ENCODE data around the gene TRPC4AP.

GRCh38 chr20:35092524-35093266 lies at the start of gene TRPC4AP:
- TF ChIP-seq CTCF (IDR thresholded peaks at IDR 0.05) (peak in 11 of 12 donors; percentile 94 to 99 (median 97)), POLR2A (IDR thresholded peaks at IDR 0.05) (peak in 1 of 2 donors; percentile 63)
